Left lung (tissue), 10 donors: Measurements from ENCODE around the gene APOE. TPM values are rescaled to one million over a fixed set of nuclear protein-coding genes. Genes with fewer than 3 reads are reported as not detected.
"Not testable (repeated sequence)": the region's sequence is repeated elsewhere in the genome, so short reads cannot be mapped to it uniquely, and the experiment has no call there.

Experiments
- ATAC-seq: fragments of 200-7000 bp; cut with Tn5 transposase; one replicate; pipeline ENCODE4 v1.9.1; 2020; ENCODE audit warnings: moderate library complexity
- DNase-seq, 4 donors: peaks; one replicate each; pipeline ENCODE4 v3.0.0-alpha.2; 2013 to 2020
- H3K27ac ChIP-seq, 2 donors: fragments of 200-600 bp; sonication (generic) in 1 of 2; one replicate each; pipeline versions ENCODE4 v1.5.0 to v1.8.0; 2020 to 2021
- H3K27me3 ChIP-seq, 2 donors: fragments of 200-600 bp; sonication (generic) in 1 of 2; one replicate each; pipeline versions ENCODE4 v1.5.0 to v1.8.0; 2020 to 2021
- H3K36me3 ChIP-seq, 2 donors: fragments of 200-600 bp; sonication (generic) in 1 of 2; one replicate each; pipeline versions ENCODE4 v1.5.0 to v1.8.0; 2020 to 2021
- H3K4me1 ChIP-seq, 2 donors: fragments of 200-600 bp; one replicate each; pipeline ENCODE4 v1.8.0; 2021
- H3K4me3 ChIP-seq, 2 donors: fragments of 200-600 bp; sonication (generic) in 1 of 2; one replicate each; pipeline versions ENCODE4 v1.5.0 to v1.8.0; 2020 to 2021; ENCODE audit warnings: mild to moderate bottlenecking in 1 of 2
- H3K9me3 ChIP-seq, 2 donors: fragments of 200-600 bp; sonication (generic) in 1 of 2; one replicate each; pipeline versions ENCODE4 v1.5.0 to v1.8.0; 2020 to 2021
- CTCF ChIP-seq, 2 donors: fragments of 200-600 bp; sonication (generic) in 1 of 2; IDR thresholded peaks; one replicate each; pipeline versions ENCODE4 v1.5.0 to v1.8.0; 2021; ENCODE audit warnings: antibody characterized with exemption in 2 of 2
- intact Hi-C, 2 donors: fragments of 100-400 bp; cut with DNase I; formaldehyde crosslinking; loops; one replicate each; pipeline versions ENCODE4 v1.11.2 to v1.14.2; 2022
- polyA plus RNA-seq, 6 donors: library from polyadenylated mRNA; unstranded; fragments of 120-200 nt; gene quantifications; one replicate each; pipeline ENCODE4 v1.2.1, GENCODE V29; 2013; ENCODE audit not compliant: insufficient read length in 6 of 6
- total RNA-seq, 2 donors: library from RNA; stranded (reverse); fragmentation: NEBNext Ultra II Directional; extraction: Animal tissue kit (Norgen Biotek cat#: 25700); gene quantifications; one replicate each; pipeline ENCODE4 v1.2.1, GENCODE V29; 2021
- donor health status: DM: no; HTN: yes; CAD: no.
- donor health status: DM: no; HTN: no; CAD: no.

APOE gene
- total and polyA plus RNA-seq, 8 donors = 22.6 to 757 (median 37.7) TPM

DNA sequence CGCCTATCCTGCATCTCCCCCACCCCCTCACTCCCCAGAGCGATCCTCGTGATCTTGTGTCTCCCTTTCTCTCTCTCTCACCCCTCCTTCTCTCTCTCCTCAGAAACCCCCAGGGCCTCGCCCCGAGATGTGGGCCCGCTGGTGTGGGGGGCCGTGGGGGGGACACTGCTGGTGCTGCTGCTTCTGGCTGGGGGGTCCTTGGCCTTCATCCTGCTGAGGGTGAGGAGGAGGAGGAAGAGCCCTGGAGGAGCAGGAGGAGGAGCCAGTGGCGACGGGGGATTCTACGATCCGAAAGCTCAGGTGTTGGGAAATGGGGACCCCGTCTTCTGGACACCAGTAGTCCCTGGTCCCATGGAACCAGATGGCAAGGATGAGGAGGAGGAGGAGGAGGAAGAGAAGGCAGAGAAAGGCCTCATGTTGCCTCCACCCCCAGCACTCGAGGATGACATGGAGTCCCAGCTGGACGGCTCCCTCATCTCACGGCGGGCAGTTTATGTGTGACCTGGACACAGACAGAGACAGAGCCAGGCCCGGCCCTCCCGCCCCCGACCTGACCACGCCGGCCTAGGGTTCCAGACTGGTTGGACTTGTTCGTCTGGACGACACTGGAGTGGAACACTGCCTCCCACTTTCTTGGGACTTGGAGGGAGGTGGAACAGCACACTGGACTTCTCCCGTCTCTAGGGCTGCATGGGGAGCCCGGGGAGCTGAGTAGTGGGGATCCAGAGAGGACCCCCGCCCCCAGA lies 27.3 kb upstream of the APOE start:
- ATAC-seq = peak; percentile 48
- DNase-seq = peak in 1 of 4 donors; percentile 28
- no peak for TF ChIP-seq CTCF (IDR thresholded peaks at IDR 0.05)
- intact Hi-C loops = no loop called here
- H3K4me1 ChIP-seq = peaks cover 0 to 5% of the 10 kb centered on the region in 2 donors
- H3K4me3 ChIP-seq = no peak overlapping the region
- H3K27ac ChIP-seq = no peak overlapping the region
- H3K36me3 ChIP-seq = peaks cover 0 to 76% of the 10 kb centered on the region in 2 donors
- H3K27me3 ChIP-seq = no peaks in the 10 kb centered on the region
- no peaks in the 10 kb centered on the region for H3K9me3 ChIP-seq

- intact Hi-C loops = no loop called here
- H3K27me3 ChIP-seq = no peaks in the 10 kb centered on the region
- no peak for DNase-seq
- peaks cover 0 to 5% of the 10 kb centered on the region in 2 donors for H3K4me1 ChIP-seq
- no peak overlapping the region for H3K27ac ChIP-seq
- H3K4me3 ChIP-seq = no peak overlapping the region
- no peak for TF ChIP-seq CTCF (IDR thresholded peaks at IDR 0.05)
- H3K9me3 ChIP-seq = no peaks in the 10 kb centered on the region
- ATAC-seq = peak; percentile 29
- H3K36me3 ChIP-seq = peaks cover 0 to 73% of the 10 kb centered on the region in 2 donors
These were observed 26.1 kb upstream of the APOE start for GRCh38 chr19:44879309-44880065.

GRCh38 chr19:44882063-44882462 lies 23.5 kb upstream of the APOE start:
- intact Hi-C loops = no loop called here
- H3K27ac ChIP-seq = no peak overlapping the region
- ATAC-seq = no peak
- H3K4me1 ChIP-seq = peaks cover 0 to 5% of the 10 kb centered on the region in 2 donors
- no peaks in the 10 kb centered on the region for H3K27me3 ChIP-seq
- no peak for TF ChIP-seq CTCF (IDR thresholded peaks at IDR 0.05)
- H3K9me3 ChIP-seq = no peaks in the 10 kb centered on the region
- no peak overlapping the region for H3K4me3 ChIP-seq
- DNase-seq = no peak
- H3K36me3 ChIP-seq = peaks cover 0 to 69% of the 10 kb centered on the region in 2 donors

DNA sequence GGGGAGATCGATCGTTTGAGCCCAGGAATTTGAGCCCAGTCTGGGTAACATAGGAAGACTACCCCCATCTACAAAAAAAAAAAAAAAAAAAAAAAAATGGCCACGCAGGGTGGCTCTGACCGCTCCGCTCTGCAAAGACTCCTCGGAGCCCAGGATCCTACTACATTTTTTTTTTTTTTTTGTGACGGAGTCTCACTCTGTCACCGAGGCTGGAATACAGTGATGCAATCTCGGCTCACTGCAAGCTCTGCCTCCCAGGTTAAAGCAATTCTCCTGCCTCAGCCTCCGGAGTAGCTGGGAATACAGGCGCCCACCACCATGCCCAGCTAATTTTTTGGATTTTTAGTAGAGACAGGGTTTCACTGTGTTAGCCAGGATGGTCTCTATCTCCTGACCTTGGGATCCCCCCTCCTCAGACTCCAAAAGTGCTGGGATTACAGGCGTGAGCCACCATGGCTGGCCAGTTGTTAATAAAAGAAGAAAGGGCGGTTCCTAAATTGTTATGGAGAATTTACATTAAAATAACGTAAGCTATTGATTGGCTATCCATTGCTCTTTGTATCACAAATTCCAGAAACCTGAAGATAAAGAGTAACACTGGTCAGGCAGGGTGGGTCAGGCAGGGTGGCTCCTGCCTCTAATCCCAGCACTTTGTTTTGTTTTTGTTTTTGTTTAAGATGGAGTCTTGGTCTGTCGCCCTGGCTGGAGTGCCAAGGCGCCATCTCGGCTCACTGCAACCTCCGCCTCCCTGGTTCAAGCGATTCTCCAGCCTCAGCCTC lies 22.8 kb upstream of the APOE start:
- H3K27ac ChIP-seq, ATAC-seq, H3K9me3 ChIP-seq, intact Hi-C loops, H3K4me1 ChIP-seq, H3K4me3 ChIP-seq, H3K27me3 ChIP-seq, DNase-seq: not testable (repeated sequence)
- peaks cover 0 to 69% of the 10 kb centered on the region in 2 donors for H3K36me3 ChIP-seq

GRCh38 chr19:44883922-44884321 lies 21.7 kb upstream of the APOE start:
- Histone ChIP-seq H3K36me3 (peaks cover 0 to 67% of the 10 kb centered on the region in 2 donors), H3K4me1 (peaks cover 0 to 5% of the 10 kb centered on the region in 2 donors), H3K9me3 (no peaks in the 10 kb centered on the region), H3K27ac (no peak overlapping the region), H3K27me3 (no peaks in the 10 kb centered on the region), H3K4me3 (no peak overlapping the region)
- ATAC-seq = no peak
- intact Hi-C loops = no loop called here
- no peak for TF ChIP-seq CTCF (IDR thresholded peaks at IDR 0.05)
- DNase-seq = no peak
